Measurements from ENCODE around the gene PNKD. TPM values are rescaled to one million over a fixed set of nuclear protein-coding genes. Genes with fewer than 3 reads are reported as not detected.
A peak's percentile ranks its signal among the peaks of the same experiment; 100 is the strongest.

Gene PNKD
- total and polyA plus RNA-seq, 8 donors = 17.2 to 89.1 (median 23.0) TPM

DNA sequence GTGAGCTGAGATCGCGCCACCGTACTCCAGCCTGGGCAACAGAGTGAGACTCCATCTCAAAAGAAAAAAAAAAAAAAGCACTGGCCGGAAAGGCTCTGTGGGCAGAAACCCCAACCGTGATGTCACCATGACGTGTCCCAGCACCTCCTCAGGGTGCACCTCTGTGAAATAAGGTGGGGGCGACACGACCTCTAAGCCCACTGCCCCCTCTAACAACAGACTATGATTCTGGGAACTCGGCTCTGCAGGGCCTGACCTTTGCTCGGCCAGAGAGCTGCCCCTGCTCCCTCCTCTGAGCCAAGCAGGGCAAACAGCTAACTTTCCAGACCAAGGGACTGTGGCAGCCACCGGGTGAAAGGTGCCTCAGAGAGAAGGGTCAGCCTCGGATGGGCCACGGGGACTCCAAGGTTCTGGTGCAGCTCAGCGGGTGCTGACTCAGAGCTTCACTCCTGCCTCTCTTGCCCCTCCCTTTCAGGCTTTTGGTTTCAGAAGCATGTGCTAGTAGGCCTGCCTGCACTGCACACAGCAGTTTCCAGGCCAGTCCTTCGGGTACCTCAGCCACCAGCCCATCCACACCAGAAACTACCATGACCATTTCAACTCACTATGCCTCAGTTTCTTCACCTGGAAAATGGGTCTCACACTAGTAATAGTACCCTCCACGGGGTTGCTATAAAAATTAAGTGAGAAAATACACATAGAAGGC lies 13.9 kb downstream of the PNKD start:
- peak in 5 of 6 donors; percentile 63 to 76 (median 69) for DNase-seq
- peak; percentile 7 to 34 (median 19) for ATAC-seq
- FAIRE-seq = no peak
- peak overlapping the region in 2 of 4 donors; percentile 8 to 19 for H3K4me3 ChIP-seq
- WGBS, 2 donors = 34 to 38% methylated on average over 16 of the region's 16 CpGs
- intact Hi-C loops (cut with DNase I) = no loop called here
- TF ChIP-seq, protein P1, sequence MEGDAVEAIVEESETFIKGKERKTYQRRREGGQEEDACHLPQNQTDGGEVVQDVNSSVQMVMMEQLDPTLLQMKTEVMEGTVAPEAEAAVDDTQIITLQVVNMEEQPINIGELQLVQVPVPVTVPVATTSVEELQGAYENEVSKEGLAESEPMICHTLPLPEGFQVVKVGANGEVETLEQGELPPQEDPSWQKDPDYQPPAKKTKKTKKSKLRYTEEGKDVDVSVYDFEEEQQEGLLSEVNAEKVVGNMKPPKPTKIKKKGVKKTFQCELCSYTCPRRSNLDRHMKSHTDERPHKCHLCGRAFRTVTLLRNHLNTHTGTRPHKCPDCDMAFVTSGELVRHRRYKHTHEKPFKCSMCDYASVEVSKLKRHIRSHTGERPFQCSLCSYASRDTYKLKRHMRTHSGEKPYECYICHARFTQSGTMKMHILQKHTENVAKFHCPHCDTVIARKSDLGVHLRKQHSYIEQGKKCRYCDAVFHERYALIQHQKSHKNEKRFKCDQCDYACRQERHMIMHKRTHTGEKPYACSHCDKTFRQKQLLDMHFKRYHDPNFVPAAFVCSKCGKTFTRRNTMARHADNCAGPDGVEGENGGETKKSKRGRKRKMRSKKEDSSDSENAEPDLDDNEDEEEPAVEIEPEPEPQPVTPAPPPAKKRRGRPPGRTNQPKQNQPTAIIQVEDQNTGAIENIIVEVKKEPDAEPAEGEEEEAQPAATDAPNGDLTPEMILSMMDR (IDR thresholded peaks at IDR 0.05) = no peak
- H3K36me3 ChIP-seq = peaks cover 0 to 18% (median 9%) of the 10 kb centered on the region in 3 donors
- H3K27me3 ChIP-seq = no peaks in the 10 kb centered on the region
- H3K9me3 ChIP-seq = no peaks in the 10 kb centered on the region
- H3K27ac ChIP-seq = peak overlapping the region; percentile 88 to 100 (median 93)
- H3K4me1 ChIP-seq = peaks cover 71 to 79% (median 76%) of the 10 kb centered on the region in 3 donors

DNA sequence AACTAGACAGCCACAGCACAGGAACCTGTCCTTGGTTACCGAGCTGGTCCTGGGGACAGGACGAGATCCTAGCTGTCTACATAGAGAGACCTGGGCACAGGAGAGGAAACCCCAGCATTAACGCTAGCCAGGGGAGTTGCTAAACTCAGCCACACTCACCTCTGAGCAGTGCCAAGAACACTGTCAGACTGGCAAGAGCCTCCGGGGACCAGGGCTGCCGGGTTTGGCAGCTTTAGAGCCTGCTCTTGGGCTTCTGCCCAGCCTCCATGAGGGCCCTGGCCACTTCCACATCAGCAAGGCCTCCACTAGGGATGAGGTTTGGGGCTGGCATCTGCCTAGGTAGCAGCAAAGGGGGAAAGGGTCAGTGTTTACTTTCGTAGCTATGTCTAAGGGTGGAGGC lies 15.3 kb downstream of the PNKD start:
- Histone ChIP-seq H3K27ac (peak overlapping the region; percentile 73 to 100 (median 88)), H3K36me3 (peaks cover 0 to 4% (median 0%) of the 10 kb centered on the region in 3 donors), H3K4me3 (peak overlapping the region in 1 of 4 donors; percentile 32), H3K27me3 (no peaks in the 10 kb centered on the region), H3K4me1 (peaks cover 71 to 88% (median 83%) of the 10 kb centered on the region in 3 donors), H3K9me3 (no peaks in the 10 kb centered on the region)
- peak; percentile 31 to 52 (median 32) for ATAC-seq
- FAIRE-seq = no peak
- WGBS, 2 donors = 5 to 10% methylated on average over 6 of the region's 6 CpGs
- DNase-seq = peak in 5 of 6 donors; percentile 71 to 87 (median 84)
- TF ChIP-seq, protein P1 (IDR thresholded peaks at IDR 0.05) = no peak
- intact Hi-C loops (cut with DNase I) = no loop called here

DNA sequence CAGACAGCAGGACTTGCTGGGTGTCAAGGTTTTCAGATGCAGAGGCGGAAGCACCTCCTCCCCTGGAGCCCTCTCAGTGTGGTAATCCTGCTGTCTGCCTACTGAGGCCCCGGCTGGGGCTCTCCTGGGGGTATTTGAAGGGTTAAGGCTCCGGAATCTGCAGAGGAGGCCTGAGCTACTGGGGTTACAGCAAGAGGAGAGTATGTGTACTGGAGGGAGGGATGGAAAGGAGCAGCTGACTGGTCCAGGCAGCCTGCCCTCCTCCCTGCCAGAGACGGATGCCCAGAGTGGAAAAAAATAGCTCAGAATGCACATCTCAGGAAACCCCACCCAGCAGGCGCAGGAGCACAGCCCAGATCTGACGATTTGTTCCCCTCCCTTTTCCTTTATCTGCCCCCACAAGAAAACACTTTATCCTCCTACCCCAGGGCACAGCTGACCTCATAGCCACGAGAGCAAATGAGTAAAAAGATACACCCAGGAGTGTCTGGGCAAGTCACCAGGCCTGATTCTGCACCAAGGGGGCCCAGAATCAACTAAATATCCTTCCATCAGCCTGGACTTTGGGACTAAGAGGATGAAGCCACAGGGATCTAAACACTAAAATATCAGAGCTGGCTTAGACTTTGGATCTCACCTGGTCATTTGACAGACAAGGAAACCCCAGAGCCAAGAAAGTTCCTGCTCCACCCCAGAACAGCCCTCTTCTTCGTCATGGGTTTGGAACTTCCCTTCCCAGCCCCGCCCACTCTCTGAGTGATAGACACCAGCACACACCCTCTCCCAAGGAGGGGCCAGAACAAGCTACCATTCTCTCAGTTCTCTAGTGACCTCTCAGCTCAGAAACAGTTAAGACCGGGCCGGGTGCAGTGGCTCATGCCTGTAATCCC lies 16.5 kb downstream of the PNKD start:
- Histone ChIP-seq H3K4me3 (peak overlapping the region in 2 of 4 donors; percentile 11 to 32), H3K4me1 (peaks cover 68 to 82% (median 80%) of the 10 kb centered on the region in 3 donors), H3K27ac (peak overlapping the region; percentile 73 to 100 (median 88)), H3K9me3 (no peaks in the 10 kb centered on the region), H3K27me3 (no peaks in the 10 kb centered on the region), H3K36me3 (no peaks in the 10 kb centered on the region)
- FAIRE-seq (peak; percentile 53), DNase-seq (peak in 5 of 6 donors; percentile 83 to 94 (median 92)), ATAC-seq (peak; percentile 60 to 71 (median 66))
- intact Hi-C loops (cut with DNase I) = no loop called here
- 6 to 9% methylated on average over 11 of the region's 11 CpGs for WGBS, 2 donors
- TF ChIP-seq, protein P1 (IDR thresholded peaks at IDR 0.05) = no peak

DNA sequence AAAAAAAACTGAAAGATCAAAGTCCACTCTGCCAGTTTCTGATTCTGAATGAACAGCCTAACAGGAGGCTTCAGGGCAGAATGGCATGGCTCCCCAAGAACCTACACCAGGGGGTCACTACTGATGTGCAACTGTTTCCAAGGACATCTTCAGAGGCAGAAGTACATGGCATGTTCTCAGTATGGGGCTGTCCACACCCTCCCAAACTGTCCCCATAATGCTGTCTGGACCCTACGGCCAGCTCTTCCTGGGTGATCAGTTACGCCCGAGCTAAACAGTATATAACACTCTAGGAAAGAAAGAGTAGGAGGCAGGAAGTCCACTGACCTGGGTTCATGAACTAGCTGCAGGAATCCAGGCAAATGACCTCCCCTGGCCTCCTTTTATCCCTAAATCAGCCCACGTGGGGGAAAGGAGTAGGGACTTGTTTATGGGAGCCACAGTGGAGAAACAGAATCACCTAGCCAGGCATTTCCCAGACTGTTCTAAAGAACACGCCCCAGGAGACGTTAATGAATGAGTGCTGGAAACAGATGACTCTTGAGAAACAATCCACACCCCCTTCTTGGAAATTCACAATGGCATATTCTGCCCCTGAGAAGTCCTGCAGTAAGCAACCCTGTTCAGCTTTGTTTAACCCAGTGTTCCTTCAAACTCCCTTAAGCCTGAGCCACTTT lies 19.5 kb downstream of the PNKD start:
- TF ChIP-seq, protein P1 (IDR thresholded peaks at IDR 0.05) = no peak
- DNase-seq = peak in 1 of 6 donors; percentile 39
- Histone ChIP-seq H3K27ac (peak overlapping the region; percentile 96 to 100 (median 98)), H3K4me3 (peak overlapping the region in 3 of 4 donors; percentile 83 to 91 (median 88)), H3K4me1 (peaks cover 59 to 75% (median 70%) of the 10 kb centered on the region in 3 donors), H3K36me3 (no peaks in the 10 kb centered on the region), H3K9me3 (no peaks in the 10 kb centered on the region), H3K27me3 (no peaks in the 10 kb centered on the region)
- WGBS, 2 donors = 5 to 6% methylated on average over 6 of the region's 6 CpGs
- no peak for FAIRE-seq
- intact Hi-C loops (cut with DNase I) = no loop called here
- ATAC-seq = no peak
